ENCODE data around the gene PROM2.
A peak's percentile ranks its signal among the peaks of the same experiment; 100 is the strongest.

The PROM2 gene

DNA sequence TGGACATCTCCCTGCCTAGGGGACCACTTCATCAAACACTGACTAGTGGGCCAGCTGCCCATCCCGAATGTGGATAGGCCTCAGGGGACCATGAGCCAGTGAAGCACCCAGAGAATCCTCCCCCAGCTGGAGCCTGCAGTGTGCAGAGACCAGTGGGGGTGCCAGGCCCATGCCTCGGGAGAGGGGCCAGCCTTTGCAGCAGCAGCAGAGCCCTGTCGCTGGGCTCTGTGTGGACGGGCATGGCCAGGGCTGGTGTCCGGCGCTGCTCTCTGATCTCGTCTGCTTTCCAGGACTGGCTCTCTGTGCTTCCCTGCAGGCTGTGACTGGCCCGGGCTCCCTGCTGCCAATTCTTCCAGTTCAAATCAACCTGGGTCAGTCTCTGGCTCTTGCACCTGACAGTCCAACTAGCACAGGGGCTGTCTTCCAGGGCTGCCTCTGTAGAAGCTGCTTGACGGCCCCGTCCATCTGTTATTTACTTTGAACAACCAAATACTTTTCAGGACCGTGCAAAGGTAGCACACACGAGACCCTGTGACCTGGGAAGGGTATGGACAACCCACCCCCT is 34.3 kb downstream of the PROM2 start:
- DNase-seq: no peak

DNA sequence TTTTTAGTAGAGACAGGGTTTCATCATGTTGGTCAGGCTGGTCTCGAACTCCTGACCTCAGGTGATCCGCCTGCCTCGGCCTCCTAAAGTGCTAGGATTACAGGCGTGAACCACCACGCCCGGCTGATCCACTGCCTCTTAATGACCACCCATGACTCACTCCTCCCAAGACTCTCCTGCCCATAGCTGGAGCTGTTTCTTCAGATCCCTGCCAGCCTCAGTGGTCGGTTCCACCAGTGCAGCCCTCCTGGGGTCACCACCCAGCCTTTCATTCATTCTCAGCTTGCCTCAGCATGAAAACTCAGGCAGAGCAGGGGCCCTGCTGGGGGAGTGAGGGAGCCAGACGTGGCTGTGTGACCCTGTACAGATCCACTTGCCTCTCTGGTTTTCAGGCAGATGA is 35.4 kb downstream of the PROM2 start:
- no peak for DNase-seq

DNA sequence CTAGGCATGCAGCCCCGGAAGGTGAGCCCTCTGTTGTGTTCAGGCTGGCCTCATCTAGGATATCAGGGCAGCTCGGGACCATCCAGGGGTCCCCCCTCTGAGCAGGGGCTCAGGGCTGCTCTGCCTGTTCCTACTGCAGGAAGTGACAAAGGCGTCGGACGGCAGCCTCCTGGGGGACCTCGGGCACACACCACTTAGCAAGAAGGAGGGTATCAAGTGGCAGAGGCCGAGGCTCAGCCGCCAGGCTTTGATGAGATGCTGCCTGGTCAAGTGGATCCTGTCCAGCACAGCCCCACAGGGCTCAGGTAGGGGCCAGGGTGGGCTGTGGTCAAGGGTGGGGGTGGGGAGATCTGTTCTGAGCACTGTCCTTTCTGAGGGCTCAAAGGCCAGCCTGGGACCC is 36.0 kb downstream of the PROM2 start:
- no peak for DNase-seq

DNA sequence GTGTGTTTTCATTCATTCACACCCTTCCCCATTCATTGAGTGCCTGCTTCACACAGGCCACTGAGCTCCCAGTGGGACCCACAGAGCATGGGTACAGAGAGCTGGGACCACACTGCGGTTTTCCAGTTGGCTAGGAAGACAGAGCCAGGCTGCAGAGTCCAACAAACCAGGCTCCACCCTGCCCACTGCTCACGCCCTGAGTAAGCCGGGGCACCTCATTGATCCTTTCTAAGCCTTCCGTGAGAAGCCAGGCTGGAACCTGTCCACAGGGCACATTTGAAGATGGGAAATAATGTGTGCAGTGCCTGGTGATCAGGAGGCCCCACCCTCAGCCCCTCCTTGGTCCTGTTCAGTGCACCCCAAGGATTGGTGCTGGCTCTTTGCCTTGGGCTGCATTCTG is 36.4 kb downstream of the PROM2 start:
- no peak for DNase-seq

DNA sequence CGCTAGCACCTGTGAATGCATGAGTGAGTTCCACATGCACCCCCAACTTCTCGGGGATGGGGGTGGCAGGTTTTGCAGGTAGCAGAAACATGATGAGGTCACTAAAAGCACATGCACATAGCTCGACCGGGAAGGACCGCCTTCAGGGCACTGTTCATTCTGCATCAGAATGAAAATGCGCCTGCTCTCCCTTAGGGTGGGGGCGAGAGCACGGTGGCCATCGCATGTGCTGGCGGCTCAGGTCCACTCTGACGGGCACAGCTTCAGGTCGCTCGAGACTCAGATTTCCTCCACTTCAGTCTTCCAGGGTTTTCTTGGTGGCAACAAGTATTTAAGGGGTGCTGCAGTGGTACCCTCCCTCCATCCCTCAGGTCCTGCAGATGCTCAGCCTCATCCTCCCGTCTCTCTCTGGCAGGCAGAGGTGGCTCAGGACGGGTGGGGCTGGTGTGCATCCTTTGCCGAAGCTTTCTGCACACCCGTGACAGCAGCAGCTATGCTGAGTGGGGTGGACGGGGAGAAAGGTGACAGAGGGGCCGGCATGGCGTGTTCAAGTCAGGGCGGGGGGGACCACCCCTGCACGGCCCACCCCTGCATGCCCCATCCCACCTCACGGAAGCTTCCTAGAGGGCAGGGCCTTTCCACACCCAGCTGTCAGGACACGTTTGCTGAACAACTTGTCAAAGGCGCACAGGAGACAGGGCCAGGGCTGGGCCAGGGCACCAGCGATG is 37.7 kb downstream of the PROM2 start:
- DNase-seq: no peak

DNA sequence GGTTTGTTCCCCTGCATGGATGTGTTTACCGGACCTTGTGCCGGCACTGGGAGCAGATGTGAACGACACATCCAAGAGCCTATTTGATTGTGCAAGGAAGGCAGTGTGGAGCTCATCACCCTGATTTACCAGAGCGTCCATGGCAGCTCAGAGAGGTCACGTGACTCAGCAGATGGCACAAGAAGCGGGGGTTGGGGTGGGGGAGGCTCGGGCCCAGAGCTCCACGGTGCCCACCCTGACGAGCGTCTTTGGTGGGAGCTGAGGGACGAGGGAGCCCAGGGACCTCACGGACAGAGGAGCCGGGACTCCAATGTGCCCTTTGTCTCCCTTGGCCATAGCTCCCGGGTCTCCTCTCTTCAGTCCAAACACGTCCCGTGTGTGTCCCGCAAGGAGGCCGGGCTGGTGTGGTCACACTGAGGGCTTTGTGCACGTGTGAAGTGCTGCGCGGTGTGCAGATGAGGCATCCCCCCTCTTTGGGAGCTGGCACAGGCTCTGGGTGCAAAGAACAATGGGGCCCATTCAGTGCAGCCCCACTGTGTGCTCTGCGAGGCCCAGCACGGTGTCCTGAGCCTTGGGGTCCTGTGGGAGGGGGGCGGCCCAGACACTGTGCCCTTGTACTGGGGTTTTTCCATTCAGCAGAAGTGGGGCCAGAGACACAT is 38.4 kb downstream of the PROM2 start:
- DNase-seq: no peak

DNA sequence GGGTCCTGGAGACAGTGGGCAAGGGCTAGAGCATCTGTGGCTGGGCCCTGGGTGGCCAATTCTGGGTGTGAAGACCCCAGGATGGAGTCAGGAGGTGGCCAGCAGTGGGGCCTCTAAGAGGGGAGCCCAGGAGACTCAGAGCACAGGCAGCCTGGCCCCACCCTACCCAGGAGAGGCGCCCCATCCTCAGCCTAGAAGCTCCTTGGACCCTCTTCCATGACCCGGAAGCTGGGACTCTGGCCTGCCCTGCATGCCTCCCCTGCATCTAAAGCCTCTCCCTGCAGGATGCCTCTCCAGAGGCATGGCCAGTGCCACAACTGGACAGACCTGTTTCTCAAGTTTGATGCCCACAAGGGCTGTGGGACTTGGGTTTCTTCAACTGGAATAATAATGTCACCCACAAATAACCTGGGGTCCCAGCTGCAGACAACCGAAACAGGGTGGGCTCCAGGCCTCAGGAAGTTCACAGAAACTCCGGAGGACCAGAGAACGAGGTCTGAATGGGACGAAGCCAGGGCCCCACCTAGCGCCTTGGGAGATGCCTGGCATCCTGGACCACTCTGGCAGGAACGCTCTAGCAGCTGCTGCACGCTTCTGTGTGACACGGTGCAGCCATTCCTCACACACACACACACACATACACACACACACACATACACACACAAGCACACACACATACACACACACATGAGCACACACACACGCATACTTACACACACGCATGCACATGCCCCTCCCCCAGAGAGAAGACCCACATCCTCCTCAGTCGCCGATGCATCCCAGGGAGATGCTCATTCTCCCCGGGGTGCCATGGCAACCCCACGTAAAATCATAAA is 39.3 kb downstream of the PROM2 start:
- no peak for DNase-seq

DNA sequence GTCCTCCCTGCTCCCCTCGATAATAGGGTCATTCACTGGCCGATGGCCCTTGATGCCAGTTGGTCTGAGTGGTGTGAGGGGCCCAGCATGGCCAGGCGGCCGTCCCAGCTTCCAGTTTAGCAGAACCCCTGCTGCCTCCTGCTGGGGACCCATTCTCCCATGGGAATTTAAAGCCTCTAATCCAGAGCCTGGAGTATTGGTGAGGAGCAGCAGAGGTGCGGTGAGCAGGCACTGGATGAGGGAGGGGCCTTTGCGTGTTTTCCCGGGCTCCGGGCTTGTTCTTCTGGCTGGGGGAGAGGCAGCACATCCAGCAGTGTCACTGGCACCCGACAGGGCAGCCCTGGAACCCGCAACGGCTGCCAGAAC is 40.3 kb downstream of the PROM2 start:
- no peak for DNase-seq

DNA sequence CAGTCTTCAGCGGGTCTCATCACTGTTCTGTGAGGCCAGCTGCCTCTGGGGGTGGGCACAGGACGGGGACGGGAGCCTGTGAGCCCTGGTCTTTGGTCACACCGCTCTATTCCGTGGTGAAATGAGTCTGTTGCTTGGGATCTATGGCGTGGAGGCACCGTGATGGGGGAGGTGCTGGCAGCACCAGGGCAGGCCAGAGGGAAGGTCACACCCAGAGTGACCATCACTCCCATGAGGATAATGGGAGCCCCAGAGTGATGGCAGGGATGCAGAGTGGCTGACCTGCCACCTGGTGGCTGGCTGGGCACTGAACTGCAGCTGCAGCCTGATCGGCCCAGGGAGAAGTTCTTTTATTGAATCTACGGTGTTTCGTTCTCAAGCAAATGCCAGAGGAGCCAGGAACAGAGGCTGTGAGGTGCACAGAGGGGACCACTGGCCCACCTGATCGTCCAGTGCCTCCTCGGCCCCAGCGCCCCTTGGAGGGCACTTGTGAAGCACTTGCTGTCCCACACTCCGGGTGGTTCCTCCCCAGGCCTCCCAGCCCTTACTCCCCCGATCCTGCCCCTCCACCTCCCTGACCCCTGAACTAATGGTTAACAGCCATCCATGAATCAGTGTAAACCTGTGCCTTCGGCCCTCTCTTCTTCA is 40.8 kb downstream of the PROM2 start:
- peak; percentile 45 for DNase-seq

DNA sequence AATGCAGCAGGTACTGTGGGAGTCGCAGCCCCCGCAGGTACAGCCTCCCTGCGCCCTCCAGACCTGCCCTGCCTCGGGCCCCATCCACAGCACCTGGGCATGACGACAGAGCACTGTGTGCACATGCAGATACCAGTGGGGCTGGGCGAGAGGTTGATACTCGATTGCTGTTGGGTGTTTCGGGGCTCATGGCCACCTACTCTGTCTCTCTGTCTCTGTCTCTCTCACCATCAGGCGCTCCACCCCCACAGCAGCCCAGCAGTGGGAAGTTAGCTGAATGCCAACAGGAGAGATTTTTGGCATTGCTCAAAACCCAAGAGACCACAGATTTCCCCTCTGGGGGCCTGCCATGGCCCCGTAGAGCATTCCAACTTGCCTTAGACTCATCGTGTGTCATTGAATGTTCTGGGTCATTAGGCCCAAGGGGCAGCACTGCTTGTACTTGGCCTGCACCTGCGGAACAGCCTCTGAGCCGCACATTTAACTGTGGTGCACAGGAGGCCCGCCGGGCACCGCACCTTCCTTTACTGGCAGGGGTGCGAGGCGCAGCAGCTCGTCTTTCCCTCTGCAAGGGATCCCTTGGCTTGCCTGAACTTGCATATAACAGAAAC is 41.7 kb downstream of the PROM2 start:
- peak; percentile 90 for DNase-seq

DNA sequence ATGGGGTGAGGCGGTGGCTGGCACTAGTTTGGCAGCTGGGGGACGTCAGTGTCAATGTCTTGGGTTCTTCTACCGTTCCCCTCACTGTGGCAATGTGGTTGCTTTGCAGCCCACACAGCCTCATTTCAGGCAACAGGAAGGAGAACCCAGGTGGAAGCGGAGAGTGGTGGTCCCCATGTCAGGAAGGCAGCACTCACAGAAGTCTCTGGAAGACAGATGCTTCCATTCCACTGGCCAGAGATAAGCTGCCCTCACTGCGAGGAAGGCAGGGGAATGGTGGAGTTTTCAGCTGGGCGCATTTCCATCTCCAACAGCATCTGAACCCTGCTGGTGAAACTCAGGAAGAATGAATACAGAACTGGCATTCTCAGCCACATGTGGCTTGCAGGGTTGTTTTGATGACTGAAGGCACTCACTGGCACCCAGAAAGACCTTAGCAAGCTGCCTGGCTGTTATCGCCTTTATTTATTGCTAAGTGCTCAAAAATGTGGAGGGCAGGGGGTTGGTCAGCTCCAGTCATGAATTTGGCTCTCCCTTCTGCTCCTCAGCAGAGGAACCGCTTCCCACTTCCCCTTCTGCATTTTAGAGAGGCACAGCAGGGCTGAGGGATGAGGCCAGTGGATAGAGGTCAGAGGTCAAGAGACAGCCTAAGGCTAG is 42.3 kb downstream of the PROM2 start:
- DNase-seq: peak; percentile 96

DNA sequence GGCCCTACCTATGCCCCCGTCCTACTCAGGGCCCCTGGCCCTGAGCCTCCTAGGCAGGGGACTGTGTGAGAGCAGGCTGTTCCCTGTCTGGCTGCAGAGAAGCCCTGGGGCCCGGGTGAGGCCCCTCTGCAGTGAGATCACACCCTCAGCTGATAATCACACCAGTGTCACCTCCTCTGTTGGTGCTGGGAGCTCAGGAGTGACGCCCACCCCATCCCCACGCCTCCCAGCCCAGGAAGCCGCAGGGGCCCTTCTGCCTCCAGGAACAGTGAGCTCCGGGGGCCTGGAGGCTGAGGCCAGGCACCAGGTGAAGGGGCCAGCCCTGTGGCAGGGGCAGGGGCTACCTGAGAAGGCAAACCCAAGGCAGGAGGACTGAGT is 42.9 kb downstream of the PROM2 start:
- no peak for DNase-seq

DNA sequence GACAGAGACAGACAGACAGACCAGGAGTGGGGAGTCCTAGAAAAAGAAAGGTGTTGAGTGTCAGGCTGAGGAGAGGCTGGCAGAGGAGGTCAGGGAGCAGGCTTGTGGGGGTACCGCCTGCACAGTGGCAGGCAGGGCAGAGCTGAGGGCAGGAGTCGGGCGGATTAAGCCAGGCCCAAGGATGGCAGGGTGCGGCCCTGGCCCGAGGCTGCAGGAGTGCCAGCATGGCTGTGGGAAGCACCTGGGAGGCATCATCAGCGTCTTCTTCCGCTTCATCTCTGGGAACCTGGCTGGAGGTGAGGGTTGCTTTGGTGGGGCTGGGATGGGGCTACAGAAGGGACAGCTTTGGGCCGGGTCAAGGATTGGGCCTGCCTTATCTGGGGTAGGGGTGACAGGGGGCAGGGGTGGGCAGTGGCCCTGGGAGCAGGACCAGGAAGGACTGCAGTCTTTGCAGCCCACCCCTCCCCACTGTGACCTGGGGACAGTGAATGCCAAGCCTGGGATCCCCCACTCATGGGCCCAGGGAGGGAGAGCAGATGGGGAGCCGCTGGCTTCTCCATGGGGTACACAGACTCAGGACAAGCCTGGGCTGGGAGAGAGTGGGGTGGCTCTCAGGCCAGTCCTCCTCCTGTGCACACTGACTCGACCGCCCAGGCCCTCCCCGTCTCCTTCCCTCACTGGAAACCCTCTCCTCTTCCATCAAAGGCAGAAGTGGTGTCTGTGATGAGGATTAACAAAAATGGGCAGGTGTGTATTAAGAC is 43.6 kb downstream of the PROM2 start:
- no peak for DNase-seq

DNA sequence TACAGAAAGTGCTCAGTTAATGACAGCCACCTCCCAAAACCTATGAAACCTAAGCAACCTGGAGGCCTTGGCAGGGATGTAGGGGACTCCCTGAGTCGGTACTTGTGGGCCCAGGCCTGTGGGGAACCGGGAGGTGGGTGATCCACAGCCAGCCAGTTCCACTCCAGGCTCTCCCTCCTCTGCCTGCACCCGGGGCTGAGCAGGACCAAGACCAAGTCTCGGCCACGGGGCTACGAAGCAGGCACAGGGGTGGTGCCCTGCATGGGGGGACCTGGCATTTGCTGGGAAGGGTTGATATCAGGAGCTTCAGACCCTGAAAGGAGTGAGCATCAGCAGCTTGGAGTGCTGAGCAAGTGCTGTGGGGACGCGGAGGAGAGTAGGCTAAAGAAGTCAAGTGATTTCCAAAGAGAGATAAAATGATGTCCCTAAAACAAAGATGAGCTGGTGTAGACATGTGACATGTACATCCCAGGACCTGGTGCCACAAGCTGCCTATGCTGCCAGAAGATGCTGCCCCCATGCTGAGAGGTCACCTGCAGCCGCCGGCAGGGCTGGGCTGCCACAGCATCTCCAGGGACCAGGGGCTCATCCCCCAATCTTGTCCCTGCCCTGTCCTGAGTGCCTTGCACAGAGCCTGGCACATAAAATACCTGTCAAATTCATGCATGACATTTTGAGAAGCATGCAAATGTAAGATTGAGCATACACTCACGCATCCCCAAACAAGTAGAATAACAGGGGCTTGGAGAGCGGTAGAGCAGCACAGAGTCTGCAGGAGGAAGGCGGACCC is 44.4 kb downstream of the PROM2 start:
- DNase-seq: no peak

DNA sequence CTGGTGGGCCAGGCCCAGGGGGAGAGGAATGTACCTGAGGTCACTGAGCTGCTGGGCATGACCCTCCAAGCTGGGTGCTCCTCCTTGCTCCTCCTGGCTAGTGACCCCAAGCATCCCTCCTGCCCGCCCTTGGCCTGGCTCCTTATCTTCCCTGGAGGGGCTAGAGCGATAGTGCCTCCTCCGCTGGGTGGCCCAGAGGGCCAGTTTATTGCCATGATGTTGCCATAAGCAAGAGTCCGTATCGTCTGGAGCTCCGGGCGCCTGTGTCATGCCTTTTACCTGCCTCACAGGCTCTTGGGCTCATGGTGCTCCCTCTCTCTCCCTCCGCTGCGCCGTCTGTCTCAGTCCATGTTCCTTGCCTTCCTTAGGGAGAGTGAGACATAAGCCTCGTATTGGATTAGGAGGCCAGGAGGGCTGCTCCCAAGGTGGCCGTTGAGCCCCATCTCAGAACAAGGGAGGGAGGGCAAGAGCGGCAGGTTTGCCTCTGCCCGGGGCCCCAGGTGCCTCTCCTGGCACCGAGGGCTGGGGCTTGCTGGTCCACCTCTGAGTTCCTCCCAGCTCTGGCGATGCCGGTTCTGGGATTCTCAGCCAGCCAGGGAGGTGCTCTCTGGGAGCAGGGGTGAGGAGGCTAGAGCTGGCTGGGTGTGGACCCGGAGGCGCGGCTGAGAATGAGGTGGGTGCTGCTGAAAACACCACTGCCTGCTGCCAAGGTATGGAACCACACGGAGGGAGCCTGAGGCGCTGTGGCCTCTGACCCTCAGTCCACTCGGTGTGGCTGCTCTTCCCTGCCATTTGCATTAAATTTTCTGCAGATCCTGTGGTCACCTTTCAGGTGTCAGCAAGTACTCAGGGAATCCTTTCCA is 45.5 kb downstream of the PROM2 start:
- DNase-seq: peak; percentile 48

DNA sequence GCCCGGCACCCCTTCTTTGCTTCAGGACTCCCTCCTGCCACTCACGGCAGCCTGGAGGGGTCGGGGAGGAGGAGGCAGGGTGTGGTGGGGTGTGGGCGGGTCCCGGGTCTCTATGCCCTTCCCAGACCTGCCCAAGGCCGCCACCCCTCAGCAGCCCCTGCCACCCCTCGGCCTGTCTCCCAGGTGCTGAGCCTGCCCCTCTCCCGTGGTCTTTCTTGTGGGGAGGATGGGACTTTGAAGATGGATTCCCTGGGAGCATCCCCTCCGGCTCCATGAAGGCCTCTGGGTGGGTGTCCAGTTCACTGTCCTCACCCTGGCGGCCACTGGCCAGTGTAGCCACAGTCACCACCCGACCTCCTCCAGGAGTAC is 46.1 kb downstream of the PROM2 start:
- DNase-seq: no peak

DNA sequence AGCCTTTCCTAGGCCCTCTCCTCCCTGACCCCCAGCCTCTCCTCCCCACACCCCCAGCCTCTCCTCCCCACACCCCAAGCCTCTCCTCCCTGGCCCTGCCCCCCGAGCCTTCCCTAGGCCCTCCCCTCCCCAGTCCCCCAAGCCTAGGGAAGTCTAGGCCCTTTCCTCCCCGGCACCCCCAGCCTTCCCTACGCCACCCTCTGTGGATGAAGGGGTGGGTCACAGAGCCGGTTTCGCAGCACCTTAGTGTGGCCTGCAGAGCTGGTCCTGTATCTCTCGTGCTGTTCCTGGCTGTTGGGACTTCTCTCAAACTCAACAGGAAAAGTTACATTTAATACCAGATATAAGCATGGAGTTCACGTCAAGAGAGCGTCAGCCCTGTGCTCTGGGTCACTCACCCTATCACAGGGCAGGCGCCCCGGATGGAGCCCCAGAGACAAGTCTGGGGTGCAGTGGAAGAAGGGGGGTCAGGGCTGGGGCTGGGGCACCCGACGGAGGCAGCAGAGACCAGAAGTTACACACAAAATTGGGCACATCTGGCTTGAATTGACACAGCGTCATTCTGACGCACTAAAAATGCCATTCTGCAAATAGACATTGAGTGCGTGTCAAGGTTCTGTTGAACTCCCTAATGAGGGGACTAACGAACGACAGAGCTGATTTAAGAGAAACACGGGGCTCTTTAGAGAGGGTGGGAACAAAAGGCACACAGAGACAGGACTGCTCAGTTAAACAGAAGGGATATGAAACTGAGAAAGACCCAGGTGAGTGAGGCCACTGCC is 46.9 kb downstream of the PROM2 start:
- no peak for DNase-seq

DNA sequence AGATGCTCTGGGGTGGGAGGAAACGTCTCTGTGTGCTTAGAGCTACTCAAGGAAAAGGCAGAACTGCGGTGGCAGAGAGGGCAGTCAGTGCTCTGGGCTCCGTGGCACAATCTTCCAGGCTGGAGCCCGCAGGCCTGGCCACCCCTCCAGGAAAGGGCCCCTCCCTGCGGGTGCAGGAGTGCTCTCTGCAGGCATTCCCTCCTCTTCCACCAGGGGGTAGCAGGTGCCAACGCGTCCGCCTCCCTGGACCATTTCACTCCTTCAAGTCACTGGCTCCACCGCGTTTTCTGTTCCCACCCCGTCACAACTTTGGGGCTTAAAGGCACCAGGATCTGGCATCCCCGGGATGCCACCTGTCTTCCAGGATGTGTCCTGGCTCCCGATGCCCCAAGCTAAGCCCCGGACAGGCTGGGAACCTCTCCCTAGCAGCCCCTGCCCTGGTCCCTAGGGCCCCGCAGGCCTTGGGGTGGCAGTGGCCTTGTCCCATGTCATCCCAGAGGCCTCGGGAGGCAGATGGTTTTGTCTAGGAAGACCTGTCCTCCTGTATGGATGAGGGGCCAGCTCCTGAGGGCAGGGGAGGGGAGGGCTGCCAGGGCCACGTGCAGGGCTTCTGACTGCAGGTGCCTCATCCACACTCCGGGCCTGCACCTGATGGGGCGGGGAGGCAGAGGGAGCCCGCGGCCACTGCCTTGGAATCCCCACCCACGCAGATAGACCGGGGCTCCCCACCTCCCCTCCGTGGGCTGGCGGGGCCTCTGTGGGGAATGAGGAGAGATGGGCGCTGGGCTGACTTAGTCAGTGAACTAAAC is 49.3 kb downstream of the PROM2 start:
- peak; percentile 28 for DNase-seq
